COLO829 (cell line): ENCODE data around the gene PAN2.

ENCODE experiments used
- DNase-seq: peaks from one replicate; pipeline ENCODE4 v3.0.0; 2012; ENCODE audit warnings: low spot score

The PAN2 gene

GRCh38 chr12:56266693-56267442 is 66.9 kb downstream of the PAN2 start, which contains the start of gene COQ10A:
COQ10A (plus strand) TSS chr12:56266942; CDS start chr12:56267119, 177 bp downstream.
- peak; percentile 79 for DNase-seq
